Pons (tissue), 1 donor: ENCODE results near the gene FOXD3.

Experiments used
- DNase-seq: peaks from one replicate; pipeline ENCODE4 v3.0.0-alpha.2; 2016; ENCODE audit warnings: low spot score

The FOXD3 gene

DNA sequence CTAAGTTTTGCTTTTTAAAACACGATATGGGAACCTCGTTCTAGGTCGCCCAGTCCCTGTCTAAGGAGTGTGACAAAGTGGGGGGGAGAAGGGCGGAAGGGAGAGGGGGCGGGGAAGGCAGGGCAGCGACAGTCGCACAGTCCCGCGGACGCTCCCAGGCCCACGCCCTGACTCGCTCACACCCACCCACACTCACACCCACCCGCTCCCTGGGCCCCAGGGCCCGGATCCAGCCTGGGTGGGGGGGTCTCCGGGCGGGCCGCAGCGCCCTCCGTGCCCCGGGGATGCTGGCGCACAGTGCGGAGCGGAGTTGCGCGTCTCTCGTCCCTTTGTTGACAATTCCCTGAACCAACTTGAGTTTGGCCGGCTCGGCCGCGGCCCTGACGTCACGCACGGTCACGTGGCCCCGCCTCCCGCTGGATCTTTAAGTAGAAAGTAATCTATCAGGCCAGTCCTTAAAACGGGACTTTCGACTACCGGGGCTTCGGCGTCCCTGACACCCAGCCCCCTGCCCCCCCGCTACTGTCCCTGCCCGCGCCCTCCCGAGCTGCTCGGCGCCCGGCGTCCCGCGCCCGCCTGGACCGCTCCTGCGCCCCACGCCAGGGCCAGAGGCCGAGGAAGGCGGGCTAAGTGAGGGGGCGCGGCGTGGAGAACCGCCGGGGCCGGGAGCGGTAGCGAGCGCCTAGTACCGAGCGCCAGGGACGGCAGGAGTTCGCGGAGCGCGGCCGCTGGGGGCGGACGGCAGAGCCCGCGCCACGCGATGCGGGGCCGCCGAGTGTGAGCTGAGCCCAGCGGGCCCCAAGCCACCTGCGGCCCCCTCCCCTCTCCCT is at the start of gene FOXD3:
TSS of gene FOXD3 (plus strand) at position 454 of the 830 bp plus-strand sequence. CDS start 492 bp downstream, outside the sequence.
- DNase-seq, result no peak

DNA sequence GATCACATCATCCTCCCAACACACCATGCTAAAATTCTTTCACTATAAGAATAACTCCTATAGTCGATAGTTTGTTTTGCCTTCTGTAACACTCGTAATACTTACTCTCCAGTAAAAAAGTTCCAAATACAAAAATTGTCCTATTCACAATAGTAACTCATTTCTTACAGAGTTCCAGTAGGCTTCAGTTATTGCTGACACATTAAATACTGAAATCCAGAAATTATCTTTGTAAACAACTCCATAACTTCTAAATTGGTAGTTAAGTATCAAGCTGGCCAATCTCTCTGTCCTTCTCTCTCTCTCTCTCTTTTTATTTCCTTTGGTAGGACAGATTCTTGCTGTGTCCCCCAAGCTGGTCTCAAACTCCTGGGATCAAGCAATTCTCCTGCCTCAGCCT is 49.6 kb upstream of the FOXD3 start:
- DNase-seq, result no peak

DNA sequence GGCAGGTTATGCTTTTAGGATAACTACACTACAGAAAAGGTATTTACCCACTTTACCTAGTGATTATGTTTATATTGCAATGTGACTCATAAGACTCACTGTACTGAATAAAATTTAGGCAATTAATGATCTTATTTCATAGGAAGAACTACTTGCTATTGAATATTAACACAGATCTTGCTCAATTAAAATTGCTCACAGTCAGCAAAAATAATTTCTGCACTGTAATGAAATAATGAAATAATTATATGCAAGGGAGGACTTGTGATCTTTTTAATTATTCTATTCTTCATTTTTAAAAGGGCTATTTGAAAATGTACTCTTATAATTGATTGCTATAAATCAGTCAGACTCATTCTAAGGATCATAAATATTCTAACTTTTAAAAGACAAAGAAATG is 48.0 kb upstream of the FOXD3 start:
- DNase-seq, result no peak

DNA sequence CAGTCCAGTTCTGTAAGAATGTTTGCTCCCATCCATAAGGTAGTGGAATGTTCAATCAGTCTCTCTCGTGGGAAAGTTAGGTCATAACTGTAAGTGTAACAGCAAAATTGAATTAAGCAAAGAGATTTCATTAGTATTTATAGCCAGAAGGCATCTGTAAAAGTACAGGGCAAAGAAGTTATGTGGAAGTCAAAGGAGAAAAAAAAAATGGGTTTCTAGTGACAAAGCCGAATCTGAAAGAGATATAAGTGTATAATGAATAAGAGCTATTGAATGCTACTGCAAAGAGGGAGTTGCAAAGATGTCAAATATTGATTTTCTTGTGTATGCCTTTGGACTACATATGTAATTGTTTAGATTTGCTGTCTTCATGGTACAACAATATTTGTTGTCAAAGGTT is 47.4 kb upstream of the FOXD3 start:
- no peak for DNase-seq

DNA sequence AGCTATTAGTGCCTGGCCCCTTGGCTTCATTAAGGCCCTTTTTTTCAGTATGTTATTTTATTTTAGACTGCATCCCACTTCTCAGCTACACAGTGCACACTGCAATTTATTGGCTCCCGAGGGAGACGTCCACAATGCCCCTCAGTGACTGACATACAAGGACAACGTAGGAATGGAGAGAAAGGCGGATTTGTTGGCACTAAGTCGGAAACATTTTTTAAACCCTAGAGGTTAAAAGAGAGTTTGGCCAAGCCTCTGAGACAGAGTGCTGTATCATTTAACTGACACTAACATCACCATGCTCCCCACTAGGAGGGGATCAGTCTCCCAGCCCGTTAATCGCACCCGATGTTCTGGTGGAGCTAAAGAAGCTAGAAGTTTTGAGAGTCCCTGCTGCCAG is 45.7 kb upstream of the FOXD3 start:
- no peak for DNase-seq

DNA sequence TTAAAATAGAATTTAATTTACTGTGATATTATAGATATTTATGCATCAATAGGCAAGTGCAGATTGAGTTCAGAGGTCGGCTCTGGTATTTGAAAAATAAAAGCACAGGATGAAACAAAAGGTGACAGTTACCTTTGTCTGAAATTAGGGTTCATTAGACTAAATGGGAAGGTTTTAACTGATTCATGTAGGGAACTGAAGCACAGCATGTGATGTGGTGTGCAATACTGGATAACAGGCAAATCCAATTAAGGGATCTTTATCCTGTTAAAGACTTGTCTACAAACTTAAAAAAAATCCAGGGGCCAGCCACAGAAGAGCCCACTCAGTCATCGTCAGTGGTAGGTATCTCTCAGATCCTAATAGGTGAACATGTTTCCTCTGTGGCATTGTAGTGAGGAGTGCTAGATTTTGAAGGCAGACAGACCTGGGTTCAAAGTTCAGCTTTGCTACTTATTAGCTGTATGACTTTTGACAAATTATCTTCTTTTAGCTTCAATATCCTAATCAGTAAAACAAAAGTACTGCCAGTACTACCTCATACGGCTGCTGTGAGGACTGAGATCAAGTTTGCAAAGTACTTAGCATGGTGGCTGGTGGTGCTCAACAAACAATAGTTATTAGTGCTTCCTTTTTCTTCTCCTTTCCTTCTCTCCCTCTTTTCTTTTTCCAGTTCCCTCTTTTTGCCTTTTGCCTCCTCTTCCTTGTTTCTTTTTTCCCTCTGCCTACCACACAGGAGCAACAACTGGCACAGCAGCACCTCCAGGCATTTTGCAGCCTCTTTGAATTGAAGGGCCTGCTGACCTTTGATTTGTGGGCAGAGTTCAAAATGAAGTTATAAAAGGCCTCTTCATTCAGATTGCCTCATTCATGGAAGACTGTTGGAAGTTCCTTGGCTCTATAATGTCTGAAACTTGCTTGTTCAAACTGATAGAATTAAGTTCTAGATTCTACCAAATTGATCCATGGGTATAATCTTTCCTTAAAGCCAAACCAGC is 44.9 kb upstream of the FOXD3 start:
- no peak for DNase-seq

DNA sequence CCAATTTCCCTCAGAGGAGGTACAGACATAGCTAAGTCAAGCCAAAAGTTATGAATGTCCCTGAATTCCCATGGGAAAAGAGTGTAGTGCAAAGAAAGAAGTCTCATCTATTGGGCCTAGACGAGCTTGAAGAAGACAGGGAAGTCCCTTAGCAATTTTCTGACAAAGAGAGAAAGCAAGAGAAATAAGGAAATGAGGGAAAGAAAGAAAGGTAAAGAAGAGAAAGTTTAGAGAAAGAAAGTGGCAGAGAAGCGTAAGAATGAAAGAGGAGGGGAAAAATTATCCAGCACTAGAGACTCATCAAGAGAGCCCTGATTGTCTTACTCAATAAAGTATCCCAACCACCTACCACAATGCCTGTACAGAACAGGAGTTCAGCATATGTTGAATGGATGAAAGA is 40.6 kb upstream of the FOXD3 start:
- no peak for DNase-seq

DNA sequence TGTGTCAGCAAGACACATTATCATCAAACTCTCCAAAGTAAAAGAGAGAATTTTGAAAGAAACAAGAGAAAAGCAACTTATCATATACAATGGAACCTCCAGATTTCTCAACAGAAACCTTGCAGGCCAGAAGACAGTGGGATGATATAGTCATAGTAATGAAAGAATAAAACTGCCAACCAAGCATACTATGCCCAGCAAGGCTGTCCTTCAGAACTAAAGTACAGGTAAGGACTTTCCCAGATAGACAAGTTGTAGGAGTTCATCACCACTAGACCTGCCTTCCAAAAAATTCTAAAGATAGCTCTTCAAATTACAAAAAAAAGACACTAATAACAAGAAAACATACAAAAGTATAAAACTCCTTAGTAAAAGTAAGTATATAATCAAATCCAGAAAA is 33.2 kb upstream of the FOXD3 start:
- no peak for DNase-seq

DNA sequence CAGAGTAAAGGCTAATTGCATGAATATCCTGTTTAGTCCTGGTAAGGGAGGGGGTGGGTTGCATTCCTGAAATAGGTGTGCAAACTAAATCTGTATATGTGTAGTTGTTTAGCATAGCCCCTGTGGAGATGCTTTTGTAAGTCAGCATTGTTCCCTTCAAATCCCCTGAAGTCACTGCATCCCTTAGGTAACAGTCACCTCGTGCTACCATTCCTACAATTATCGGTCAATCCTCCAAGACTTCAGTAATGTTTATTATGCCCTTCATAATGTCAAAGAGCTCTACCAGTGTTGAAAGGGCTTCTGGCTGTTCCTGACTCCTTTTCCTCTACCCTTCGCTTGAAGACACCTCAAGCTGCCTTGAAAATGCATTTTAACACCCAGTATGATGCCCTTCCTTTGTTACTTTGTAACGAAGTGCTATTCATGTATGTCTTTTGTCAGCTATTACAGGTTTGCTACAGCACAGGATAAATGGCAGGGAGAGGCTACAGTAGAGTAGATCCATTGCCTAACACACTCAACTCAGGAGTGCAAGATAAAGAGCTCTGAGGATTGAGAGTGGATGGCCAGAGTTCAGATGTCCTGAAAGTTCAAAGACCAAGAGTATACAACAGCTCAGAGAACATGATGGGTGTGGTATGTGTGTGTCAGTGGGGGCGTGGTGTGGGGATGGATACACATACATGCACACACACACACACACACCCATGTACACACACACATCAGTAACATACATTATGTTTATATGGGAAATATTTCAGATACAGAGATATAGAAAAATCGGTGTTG is 27.4 kb upstream of the FOXD3 start:
- no peak for DNase-seq

DNA sequence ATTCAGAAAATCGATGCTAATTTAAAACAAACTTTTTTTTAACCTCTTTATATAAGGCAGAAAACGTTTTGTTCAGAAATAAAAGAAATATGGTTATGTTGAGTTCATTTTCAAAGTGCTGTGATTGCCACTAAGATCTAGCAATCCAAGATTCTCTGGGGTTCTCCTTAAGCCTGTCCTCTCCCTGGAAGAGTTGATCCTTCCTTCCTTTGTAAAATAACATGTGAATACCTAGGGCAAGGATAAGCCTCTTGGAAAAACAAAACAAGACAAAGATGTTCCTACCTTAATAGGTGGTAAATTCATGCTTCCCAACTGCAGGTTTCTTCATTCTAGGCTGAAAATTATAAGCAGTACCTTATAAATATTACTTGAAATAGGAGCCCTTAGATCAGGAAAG is 18.0 kb upstream of the FOXD3 start:
- no peak for DNase-seq

DNA sequence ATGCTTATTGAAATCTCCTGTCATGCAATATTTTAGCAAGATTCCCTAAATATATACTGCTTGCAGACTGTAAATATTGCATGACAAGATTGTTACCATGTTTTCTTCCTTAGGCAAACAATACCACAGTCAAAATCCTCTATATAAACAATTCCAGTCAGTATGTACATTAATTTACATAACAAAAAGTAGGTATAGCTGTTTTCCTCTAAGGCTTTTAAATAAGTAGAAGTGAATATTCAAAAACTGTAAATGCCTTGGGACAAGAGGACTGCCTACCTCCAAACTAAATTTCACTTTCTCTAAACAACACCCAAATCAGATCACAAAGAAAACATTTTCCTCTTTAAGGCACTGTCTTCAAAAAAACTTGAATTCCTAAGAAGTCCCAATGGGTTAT is 17.3 kb upstream of the FOXD3 start:
- DNase-seq, result no peak

DNA sequence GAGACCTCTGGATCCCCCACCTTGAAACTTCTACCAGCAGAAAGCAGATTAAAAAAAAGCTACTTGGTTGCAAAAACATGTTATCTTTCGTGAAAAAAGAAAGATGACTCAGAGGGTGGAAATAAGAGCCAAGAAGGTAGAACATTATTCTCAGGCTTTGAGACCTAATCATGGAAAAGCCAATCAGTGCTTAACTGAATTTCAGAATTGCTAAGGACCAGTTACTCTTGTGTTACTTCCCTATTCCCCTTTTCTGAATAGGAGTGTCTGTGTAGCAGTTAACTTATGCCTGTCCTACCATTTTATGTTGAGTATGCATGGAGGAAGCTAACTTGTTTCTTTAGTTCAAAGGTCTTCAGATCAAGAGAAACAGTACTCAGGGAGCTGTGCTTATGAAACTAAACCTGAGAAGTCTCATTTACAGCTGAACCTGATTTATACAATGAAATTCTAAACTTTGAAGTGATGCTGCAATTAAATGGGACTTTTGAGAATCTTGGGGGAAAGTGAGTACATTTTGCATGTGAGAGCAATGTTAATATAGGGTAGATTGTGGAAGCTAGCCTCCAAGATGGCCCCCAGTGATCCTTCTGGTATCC is 15.1 kb upstream of the FOXD3 start:
- DNase-seq, result no peak

DNA sequence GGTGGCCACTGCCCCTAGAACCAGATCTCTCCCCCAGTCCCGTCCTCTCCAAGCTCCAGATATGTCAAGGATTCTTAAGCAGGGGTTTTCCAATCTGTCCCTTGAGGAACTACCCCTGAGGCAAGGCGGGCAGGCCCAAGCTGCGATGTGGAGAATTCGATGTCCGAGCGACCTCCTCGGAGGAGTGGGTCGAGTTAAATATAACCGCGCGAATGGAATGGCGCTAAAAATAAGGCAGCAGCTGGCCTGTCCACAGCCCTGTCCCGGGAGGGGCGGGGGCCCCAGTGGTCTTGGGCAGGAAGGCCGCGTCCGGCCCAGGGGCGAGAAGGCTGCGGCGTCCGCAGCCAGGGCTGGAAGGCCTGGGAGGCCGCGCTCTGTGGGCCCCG is 5.8 kb upstream of the FOXD3 start:
- DNase-seq, result no peak

DNA sequence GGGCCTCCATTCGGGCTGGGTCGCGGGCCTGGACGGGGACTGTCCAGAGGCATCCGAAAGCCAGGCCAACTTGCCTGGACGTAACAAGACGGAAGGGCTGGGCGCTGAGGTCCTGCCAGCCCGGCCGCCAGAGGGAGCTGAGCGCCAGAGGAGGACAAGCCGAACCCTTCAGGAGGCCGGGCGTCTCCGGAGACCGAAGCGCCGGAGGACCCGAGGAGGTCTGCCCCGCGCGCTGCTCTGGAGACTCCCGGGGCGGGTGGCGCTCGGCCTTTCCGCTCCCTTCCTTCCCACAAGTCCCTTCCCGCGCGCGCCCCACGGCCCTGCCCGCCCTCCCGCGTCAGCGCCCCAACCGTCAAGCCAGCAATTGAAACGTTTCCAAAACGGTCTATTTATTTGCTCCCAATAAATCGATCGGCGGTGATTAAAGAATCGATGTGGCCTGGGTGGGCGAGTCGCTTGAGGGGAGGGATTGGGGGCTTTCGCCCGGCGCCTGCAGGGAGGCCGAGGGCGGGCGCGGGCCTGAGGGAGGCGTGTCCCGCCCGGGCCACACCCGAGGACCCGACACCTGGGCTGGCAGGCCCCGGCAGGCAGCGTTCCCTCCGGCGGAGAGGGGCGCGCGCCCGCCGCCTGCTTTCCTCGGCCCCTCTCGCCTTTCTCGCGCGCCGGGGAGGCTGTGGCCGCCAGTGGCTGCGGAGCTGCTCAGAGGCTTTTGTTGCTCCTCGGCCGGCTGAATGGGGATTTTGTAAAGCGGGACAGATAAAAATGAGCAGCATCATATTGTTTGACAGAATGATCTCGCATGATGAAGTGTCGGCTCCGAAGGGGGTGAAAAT is 5.2 kb upstream of the FOXD3 start:
- no peak for DNase-seq

DNA sequence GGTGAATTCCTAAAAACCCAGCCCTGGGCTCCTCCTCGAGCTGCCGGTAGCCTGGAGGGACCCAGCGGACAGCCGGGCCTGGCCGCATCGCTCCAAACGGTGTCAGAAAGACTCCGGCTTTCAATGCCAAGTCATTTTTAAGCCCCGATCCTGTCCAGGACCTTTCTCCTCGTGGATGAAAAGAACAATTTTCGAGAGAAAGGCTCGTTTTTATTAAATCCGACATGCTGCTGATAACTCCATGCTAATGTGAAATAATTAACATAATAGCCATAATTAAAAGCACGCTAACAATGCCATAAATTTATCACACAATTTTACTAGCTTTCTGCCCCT is 4.6 kb upstream of the FOXD3 start:
- no peak for DNase-seq

DNA sequence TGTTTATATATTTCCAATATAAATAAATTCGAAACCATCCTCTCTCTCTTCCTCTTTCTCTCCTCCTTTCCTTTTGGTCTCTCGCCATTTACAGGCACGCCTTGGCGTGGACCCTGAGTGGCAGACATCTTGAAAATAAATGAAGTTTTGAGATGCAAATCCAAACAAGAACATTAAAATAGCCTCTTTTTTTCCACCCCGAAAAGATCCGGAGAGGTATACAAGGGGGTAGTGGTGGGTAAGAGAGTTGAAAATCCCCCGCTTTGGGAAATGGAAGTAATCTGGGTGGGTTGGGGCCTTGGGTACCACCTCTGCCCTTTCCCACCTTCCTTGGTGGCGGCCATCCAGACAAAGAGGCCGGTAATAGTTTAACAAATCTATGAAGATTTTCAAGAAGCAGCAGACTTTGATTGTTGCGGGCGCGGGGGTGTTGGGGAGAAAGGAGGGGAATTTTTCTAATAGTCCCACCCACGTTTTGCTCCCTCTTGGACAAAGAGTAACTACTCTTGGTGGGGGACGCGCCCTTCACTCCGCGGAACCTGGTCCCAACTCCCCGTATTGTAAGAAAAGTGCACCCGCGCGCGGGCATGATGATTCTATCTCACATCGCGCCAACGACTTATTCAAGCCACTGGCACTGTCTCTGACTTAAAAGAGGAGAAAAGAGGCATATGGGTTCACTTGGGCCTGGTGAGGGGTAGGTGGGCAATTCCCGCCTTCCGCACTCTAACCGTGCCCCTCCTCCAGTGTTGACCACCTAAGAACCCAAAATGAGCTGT is 4.0 kb upstream of the FOXD3 start:
- no peak for DNase-seq

DNA sequence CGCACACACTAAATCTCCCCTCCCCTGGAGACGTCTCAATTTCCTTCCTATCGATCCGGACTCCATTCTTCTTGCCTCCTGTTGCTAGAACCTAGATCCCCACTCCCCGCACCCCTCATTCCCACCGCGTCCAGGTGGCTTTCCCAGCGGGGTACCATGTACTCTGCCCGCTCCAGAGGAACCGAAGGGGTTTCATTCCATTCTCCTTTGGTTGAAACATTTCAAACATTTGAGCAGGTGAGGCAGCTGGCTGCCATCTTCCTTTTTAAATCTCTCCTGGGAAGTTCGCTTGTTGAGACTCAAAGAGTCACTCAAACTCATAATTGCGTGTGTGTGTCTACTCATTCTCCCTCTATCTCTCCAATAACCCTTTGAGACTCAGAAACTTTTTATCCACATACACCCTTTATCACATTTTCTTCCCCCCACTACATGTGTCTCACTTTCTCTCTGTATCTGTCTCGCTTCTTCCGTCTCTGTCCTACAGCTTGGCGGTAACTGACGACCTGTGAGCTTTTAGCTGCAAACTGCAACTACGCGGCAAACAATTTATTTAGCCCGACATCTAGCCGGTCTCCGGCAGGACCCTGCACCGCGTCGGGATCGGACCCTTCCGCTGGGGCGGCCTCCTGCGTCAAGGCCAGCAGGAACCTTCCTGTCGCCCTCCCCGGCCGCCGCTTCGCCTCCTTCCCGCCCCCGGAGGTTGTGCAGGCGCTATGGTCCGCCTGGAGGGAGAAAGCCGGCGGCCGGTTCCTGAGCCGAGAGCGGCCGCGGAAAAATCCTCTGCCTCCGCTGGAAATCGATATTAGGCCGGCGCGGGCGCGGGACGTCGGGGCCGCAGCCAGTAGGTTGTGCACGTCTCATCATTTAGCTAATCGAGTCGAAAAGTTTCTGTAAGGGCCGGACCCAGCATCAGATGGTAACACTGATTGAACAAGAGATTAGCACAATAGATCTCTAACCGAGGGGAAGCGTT is 3.0 kb upstream of the FOXD3 start:
- no peak for DNase-seq

DNA sequence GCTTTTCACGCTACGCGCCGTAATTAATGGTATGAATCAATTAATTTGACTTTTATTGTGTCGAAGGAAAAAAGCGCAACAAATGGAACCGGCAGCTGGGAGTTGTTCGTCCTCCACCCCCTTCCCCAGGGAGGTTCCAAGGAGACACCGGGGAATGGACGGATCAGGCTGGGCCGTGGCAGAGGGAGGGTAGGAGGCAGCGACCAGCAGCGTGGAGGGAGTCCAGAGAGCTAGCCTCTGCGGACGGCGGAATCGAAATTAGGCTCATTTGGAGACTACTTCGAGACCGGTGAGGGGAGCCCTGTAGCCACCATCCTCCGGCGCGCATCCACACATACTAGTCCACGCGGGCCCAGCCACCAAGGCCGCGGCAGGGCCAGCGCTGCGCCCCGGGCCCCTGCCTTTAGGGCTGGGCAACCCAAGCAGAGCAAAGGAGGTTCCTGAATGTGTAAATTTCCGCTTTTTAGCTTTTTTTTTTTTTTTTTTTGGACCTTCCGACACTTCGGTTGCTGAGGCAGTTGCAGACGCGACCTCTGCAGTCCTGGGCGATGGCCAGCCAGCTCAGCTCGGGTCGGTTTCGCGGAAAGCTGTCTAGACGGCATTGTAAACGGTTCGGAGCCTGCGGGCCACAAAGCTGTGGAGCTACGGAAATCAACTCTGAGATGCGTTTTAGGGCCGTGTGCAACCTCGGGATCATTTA is 2.2 kb upstream of the FOXD3 start:
- DNase-seq, result no peak
